ENCODE results near the gene CTSA.
"Not testable (repeated sequence)": the region's sequence is repeated elsewhere in the genome, so short reads cannot be mapped to it uniquely, and the experiment has no call there.

CTSA gene

DNA sequence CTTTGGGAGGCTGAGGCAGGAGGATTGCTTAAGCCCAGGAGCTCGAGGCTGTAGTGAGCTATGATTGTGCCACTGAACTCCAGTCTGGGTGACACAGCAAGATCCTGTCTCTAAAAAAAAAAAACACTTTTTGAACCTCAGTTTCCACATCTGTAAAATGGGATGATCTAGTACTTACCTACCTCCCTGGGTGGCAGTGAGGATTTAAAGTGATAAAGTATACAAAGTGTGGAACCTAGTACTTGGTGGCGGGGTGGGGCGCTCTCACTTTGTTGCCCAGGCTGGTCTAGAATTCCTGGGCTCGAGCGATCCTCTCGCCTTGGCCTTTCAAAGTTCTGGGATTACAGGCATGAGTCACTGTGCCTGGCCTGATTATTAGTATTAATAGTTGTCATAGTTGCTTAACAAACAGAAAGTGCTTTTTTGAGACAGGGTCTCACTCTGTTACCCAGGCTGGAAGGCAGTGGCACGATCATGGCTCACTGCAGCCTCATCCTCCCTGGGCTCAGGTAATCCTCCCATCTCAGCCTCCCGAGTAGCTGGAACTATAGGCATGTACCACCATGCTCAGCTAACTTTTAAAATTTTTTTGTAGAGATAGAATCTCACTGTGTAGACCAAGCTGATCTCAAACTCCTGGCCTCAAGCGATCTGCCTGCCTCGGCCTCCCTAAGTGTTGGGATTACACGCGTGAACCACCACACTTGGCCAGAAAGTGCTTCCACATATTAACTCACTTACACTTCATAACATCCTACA is 27.8 kb downstream of the CTSA start:
- FAIRE-seq, result no peak

- no peak for FAIRE-seq
Observed at GRCh38 chr20:45919542-45920399, 28.6 kb downstream of the CTSA start.

- FAIRE-seq, result no peak
Observed at GRCh38 chr20:45920462-45921336, 29.6 kb downstream of the CTSA start.

DNA sequence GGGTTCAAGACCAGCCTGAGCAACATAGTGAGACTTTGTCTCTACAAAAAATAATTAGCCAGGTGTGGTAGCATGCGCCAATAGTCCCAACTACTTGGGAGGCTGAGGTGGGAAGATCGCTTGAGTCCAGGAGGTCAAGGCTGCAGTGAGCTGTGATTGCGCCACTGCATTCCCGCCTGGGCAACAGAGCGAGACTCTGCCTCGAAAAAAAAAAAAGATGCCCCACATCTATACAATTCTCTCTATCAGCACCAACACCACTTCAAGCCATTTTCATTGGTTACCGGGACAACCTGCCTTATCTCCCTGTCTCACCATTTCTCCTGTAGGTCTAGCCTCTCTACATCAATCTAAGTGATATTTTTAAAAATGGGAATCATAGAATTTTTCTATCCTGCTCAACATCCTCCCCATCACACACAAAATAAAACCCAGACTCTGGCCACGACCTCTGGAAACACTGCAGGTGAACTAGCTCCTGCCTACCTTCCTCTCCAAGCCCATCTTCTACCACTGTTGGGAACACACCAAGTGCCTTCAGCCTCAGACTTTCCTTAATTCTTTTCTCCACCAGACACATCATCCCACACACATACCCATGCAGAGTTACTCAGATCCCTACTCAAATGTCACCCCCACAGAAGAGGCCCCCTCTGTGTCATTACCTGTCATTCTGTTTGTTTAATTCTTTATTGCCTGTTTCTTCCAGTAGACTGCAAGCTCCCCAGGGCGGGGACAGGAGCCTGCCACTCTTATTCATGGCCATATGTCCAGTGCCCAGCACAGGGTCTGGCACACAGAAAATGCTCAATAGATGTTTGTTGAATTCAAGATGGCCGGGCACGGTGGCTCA is 30.4 kb downstream of the CTSA start:
- FAIRE-seq, result no peak

DNA sequence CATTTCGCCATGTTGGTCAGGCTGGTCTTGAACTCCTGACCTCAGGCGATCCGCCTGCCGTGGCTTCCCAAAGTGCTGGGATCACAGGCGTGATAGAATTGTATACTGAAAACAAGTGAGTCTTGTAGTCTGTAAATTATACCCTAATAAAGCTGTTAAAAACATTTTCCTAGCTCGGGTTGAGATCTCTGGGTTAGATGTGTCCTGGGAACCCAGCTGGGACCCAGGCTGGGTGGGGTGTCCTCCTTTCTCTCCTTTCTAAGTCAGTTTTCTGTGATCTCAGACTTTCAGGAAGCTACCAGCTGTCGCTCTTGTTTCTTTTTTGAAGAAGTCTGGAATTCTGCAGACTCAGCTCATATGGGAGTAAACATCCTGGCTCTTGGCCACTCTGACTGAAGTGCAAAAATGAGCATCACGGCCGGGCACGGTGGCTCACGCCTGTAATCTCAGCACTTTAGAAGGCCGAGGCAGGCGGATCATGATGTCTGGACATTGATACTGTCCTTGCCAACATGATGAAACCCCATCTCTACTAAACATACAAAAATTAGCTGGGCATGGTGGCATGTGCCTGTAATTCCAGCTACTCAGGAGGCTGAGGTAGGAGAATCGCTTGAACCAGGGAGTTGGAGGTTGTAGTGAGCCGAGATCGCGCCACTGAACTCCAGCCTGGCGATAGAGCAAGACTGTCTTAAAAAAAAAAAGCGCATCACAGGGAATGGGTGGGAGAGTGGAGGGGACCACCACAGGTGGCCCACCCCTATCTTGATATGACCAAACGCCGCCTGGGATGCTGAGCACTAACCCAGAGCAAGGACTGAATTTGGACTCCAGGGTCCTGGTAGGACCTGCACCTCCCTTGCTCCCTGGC is 33.5 kb downstream of the CTSA start:
- peak; percentile 88 for FAIRE-seq

DNA sequence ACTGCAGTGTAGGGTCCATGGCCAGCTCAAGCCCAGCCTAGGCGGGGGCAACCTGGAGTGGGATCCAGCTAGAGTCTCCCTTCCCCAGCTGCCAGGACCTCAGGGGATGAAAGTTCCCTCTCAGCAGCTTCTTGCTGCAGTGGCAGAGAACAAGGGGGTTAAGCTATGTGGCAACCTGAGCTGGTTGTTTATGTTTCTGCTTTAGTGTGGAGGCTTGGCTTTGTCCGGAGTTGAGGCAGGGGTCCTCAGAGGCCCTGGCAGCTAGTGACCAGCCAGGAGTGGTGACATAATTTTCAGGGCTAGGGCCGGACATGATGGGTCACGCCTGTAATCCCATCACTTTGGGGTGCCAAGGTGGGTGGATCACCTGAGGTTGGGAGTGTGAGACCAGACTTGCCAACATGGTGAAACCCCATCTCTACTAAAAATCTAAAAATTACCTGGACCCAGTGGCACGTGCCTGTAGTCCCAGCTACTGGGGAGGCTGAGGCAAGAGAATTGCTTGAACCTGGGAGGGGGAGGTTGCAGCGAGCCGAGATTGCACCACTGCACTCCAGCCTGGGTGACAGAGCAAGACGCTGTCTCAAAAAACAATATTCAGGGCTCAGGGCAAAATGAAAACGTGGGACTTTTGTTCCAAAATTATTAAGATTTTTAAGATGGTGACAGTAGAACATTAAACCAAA is 34.8 kb downstream of the CTSA start:
- no peak for FAIRE-seq

- FAIRE-seq, result no peak
Observed at GRCh38 chr20:45926731-45927070, 35.6 kb downstream of the CTSA start.

DNA sequence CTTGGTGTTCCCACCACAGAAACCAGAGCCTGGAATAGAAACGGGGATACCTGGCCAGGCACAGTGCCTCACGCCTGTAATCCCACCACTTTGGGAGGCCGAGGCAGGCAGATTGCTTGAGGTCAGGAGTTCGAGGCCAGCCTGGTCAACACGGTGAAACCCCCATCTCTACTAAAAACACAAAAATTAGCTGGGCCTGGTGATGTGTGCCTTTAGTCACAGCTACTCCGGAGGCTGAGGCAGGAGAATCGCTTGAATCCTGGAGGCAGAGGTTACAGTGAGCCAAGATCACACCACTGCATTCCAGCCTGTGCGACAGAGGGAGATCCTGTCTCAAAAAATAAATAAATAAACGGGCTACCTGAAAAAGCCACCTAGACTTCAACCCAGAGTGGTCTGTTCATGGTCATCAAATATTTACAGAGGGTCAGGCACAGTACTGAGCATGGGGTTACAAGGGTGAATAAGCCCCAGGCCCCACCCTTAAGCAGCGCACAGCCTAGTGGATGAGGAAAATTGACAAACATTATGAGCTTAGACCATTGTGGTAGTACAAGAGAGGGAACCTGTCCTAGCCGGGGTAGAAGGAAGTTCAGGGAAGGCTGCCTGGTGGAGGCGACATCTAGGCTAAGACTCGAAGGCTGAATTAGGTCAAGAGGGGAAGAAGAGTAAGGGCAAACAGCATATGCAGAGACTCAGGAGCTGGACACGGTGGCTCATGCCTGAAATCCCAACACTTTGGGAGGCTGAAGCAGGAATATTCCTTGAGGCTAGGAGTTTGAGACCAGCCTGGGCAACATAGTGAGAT is 36.1 kb downstream of the CTSA start:
- FAIRE-seq, result no peak

- FAIRE-seq, result not testable (repeated sequence)
Observed at GRCh38 chr20:45931680-45932079, 40.5 kb downstream of the CTSA start.

GRCh38 chr20:45933266-45934045 is 42.3 kb downstream of the CTSA start:
- no peak for FAIRE-seq

DNA sequence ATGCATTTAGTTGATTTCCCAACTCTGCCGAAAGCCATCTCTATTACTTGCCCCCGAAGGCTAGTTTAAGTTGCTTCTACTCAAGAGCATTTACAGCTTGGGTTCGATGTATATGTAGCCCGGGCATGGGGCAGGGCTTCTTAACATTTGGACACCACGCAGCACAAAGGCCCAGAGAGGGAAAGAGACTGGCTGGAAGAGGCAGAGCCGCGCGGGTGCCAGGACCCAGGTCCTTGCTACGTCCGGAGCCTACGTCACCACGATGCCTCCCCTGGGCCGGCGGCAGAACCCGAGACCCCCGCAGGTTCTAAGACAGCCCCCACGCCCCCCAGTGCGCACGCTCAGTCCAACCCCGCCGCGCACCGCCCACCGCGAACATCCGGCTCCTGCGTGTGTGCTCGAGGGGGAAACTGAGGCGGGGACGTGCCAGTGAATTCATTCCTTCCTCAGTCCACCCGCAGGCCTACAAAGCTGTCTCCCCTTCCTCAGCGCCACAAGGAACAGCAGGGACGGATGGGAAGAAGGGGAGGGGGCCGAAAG is 43.0 kb downstream of the CTSA start:
- no peak for FAIRE-seq

GRCh38 chr20:45934586-45935415 is 43.7 kb downstream of the CTSA start, which contains the start of gene PCIF1:
Gene PCIF1, plus strand, starts transcription at chr20:45934683. Its CDS starts 4,317 bp downstream, at chr20:45939000.
- FAIRE-seq, result peak; percentile 66

DNA sequence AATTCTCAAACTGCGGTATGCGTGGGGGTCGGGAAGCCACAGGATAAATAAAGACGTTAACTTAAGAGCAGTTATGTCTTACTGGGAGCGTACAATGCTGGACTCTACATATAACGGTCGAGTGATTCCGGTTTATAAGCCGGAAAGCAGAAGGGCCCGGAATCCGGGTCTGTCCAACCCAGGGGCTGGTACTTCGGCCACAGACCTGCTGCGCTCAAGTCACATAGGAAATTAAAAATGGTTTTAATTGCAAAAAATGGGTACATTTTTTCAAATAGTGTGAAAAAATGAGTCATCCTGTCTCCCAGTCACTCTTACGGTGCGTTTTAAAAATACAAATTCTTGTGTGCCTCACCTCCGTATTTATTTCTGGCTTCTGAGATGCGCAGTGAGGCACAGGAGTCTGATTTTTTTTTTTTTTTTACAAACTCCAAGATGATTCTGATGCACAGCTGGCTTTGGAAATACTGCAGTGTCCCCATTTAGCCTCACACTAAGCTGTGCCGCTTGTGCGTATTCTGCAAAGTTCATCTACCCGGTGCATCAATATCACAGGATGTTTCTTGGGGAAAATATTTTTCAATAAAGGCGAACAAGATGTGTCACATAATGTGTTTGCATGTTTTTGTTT is 44.4 kb downstream of the CTSA start:
- FAIRE-seq, result no peak

GRCh38 chr20:45937765-45938164 is 46.6 kb downstream of the CTSA start:
- FAIRE-seq, result no peak

DNA sequence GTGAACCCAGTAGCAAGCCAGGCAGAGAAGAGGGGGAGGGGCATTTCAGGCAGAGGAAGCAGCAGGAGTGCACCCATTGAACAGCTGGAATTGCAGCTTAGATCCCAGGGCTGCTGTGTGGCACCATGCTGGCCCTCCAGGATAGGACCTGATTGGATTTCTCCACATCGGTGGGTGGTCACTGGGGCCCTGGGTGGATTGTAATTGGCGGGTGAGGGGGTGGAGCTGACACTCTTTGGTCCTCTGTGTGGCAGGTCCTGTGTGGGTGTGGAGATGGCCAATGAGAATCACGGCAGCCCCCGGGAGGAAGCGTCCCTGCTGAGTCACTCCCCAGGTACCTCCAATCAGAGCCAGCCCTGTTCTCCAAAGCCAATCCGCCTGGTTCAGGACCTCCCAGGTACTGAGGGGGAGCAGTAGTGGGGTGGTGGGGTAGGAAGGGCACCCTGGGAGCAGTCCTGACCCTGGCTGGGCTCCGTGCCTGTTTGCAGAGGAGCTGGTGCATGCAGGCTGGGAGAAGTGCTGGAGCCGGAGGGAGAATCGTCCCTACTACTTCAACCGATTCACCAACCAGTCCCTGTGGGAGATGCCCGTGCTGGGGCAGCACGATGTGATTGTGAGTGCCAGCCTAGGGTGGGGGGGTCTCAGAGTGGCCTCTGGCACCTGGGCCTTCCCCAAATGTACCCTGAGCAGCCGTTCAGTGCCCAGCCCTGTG is 47.7 kb downstream of the CTSA start:
- no peak for FAIRE-seq

DNA sequence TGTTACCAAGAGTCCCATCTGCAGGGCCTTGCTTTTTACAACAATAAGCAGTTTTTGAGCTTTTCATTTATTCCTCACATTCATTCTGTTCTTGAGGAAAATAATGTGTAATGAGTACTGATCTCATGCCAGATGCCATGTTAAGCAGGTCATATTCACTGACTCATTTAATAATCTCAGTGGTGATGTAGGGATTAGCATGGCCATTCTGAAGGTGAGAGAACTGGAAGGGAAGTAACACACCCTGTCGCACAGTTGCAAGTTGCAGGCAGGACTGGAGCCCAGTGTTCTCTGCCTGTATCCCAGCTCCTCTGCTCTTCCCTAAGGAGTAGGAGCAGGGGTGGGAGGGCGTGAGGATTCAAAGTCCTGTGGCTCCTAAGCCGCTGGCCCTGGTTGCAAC is 48.9 kb downstream of the CTSA start:
- FAIRE-seq, result no peak
